Panc1 (cell line): Measurements from ENCODE around the gene PDXK.

ENCODE experiments used
- CTCF ChIP-seq: fragments of 450-650 bp; IDR thresholded peaks from 2 replicates; pipeline ENCODE4 v1.5.1; 2017; ENCODE audit warnings: mild to moderate bottlenecking
- POLR2AphosphoS5 ChIP-seq: IDR thresholded peaks from 2 replicates; pipeline ENCODE4 v1.6.1; 2012; ENCODE audit warnings: mild to moderate bottlenecking, low read depth, low read length, moderate library complexity
- REST ChIP-seq, 2 experiments: IDR thresholded peaks; 2 replicates each; pipeline ENCODE4 v1.6.1; 2011 to 2012; ENCODE audit warnings: low read depth in 2 of 2, control low read depth in 1 of 2, low read length in 1 of 2, mild to moderate bottlenecking in 1 of 2, moderate library complexity in 1 of 2; ENCODE audit not compliant: insufficient read depth in 1 of 2
- SIN3A ChIP-seq: IDR thresholded peaks from 2 replicates; pipeline ENCODE4 v1.6.1; 2012; ENCODE audit warnings: low read depth, mild to moderate bottlenecking, low read length, moderate library complexity, borderline replicate concordance; ENCODE audit not compliant: insufficient read depth
- TCF7L2 ChIP-seq: IDR thresholded peaks from 2 replicates; pipeline ENCODE4 v1.6.1; 2011; ENCODE audit warnings: mild to moderate bottlenecking, low read depth, low read length, inconsistent platforms

DNA sequence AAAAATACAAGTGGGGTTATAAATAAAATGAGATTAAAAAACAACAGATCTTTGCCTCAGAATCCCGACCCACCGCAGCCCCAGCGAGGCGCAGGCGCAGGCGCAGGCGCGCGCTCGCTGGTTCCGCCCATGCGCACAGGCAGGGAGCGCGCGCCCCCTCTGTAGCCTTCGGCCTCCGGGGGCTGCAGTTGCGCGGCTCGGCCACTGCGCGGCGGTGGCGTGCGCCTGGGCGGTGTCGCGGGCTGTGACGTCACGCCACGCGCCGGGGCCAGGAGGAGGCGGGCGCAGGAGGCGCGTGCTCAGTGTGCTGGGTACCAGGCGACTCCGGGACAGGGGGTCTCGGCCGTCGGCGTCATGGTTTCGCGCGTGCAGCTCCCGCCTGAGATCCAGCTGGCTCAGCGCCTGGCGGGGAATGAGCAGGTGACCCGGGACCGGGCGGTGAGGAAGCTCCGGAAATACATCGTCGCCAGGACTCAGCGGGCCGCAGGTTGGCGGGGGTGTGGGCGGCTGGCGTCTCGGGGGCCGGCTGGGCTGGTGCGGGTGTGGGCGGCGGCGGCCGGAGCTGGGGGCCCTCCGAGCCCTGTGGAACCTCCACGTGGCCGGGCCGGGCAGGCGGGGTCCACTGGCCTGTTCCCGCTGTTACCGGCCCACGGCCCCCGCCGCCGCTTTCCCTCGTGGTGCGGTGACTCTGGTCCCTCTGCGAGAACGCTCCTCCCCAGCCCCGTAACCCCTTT is 70.5 kb downstream of the PDXK start, which contains the start of gene RRP1:
- TF ChIP-seq CTCF (peak; percentile 99), POLR2AphosphoS5 (peak; percentile 83), TCF7L2 (no peak), REST (IDR thresholded peaks at IDR 0.05; ENCODE audit: insufficient read depth in 1 of 2, low read depth in 2 of 2, low read length in 1 of 2) (no peak), SIN3A (0 out of 2 replicates have a peak, but pooled peaks have one; percentile 16)
